WERI-Rb-1 (cell line): ENCODE data around the gene METTL5.
"Not testable (repeated sequence)": the region's sequence is repeated elsewhere in the genome, so short reads cannot be mapped to it uniquely, and the experiment has no call there.

Experiments used
- DNase-seq: peaks from one replicate; pipeline ENCODE4 v3.0.0-alpha.2; 2020
- H3K27ac ChIP-seq: fragments of 250-450 bp; sonication (Bioruptor Pico); 2 replicates; pipeline ENCODE4 v1.5.1; 2020; ENCODE audit warnings: mild to moderate bottlenecking, moderate library complexity
- H3K27me3 ChIP-seq: fragments of 250-450 bp; sonication (Bioruptor Pico); 2 replicates; pipeline ENCODE4 v1.5.1; 2021; ENCODE audit warnings: mild to moderate bottlenecking, low read depth, moderate library complexity; ENCODE audit not compliant: insufficient read depth, severe bottlenecking
- H3K36me3 ChIP-seq: fragments of 250-450 bp; sonication (Bioruptor Pico); 2 replicates; pipeline ENCODE4 v1.5.1; 2020; ENCODE audit warnings: mild to moderate bottlenecking, moderate library complexity
- H3K4me3 ChIP-seq: 2 replicates; pipeline ENCODE4 v1.5.1; 2011; ENCODE audit warnings: low read depth, mild to moderate bottlenecking, control low read depth, low read length
- H3K9me3 ChIP-seq: fragments of 250-450 bp; sonication (Bioruptor Pico); 2 replicates; pipeline ENCODE4 v1.5.1; 2021; ENCODE audit warnings: mild to moderate bottlenecking, moderate library complexity; ENCODE audit not compliant: severe bottlenecking
- TF ChIP-seq, protein P1 (sequence below): IDR thresholded peaks from 2 replicates; pipeline ENCODE4 v1.5.1; 2011; ENCODE audit warnings: low read depth, mild to moderate bottlenecking, control low read depth, inconsistent platforms, low read length

The METTL5 gene

DNA sequence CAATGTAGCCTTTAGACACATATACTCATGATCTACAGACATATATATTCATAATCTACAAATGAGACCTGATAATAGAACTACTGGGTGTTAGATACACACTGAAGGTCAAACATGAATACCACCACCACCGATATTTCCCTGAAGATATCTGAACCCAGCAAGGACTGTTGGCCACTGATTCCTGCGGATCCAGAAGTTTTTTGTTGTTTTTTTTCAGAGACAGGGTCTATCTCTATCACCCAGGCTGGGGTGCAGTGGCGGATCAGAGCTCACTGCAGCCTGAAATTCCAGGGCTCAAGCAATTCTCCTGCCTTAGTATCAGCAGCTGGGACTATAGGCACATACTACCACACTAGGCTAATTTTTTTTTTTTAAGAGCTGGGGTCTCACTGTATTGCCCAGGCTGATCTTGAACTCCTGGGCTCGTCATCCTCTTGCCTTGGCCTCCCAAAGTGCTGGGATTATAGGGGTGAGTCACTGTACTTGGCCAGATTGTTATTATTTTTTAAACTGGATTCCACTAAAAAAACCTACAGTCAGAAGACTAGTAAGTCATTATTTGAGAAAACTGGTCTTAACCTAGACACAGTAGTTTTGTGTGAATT lies 1.8 kb downstream of the METTL5 start:
- Histone ChIP-seq H3K27ac (no peak overlapping the region), H3K4me3 (no peak overlapping the region), H3K27me3 (no peaks in the 10 kb centered on the region), H3K9me3 (no peaks in the 10 kb centered on the region), H3K36me3 (peaks cover 32% of the 10 kb centered on the region)
- TF ChIP-seq, protein P1, sequence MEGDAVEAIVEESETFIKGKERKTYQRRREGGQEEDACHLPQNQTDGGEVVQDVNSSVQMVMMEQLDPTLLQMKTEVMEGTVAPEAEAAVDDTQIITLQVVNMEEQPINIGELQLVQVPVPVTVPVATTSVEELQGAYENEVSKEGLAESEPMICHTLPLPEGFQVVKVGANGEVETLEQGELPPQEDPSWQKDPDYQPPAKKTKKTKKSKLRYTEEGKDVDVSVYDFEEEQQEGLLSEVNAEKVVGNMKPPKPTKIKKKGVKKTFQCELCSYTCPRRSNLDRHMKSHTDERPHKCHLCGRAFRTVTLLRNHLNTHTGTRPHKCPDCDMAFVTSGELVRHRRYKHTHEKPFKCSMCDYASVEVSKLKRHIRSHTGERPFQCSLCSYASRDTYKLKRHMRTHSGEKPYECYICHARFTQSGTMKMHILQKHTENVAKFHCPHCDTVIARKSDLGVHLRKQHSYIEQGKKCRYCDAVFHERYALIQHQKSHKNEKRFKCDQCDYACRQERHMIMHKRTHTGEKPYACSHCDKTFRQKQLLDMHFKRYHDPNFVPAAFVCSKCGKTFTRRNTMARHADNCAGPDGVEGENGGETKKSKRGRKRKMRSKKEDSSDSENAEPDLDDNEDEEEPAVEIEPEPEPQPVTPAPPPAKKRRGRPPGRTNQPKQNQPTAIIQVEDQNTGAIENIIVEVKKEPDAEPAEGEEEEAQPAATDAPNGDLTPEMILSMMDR = no peak
- no peak for DNase-seq

DNA sequence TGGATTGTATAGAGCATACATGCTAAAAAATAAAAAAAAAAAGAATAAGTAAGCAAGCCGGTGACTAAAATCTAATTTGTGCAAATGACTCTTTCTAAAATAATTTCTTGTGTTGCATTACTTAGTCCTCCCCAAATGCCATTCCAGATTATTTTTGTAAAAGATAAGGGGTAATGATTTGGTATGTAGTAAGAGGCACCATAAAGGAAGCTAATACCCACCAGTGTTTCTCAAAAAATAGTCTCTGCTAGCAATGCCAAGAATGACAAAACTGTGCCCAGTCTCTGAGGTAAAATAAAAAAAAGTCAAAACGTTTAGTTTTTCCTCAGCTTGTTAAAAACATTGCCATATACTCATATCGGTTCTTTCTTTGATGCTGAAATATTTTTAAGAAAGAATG lies 2.7 kb downstream of the METTL5 start:
- TF ChIP-seq, protein P1 = no peak
- Histone ChIP-seq H3K9me3 (no peaks in the 10 kb centered on the region), H3K4me3 (no peak overlapping the region), H3K36me3 (peaks cover 37% of the 10 kb centered on the region), H3K27me3 (no peaks in the 10 kb centered on the region), H3K27ac (no peak overlapping the region)
- no peak for DNase-seq

DNA sequence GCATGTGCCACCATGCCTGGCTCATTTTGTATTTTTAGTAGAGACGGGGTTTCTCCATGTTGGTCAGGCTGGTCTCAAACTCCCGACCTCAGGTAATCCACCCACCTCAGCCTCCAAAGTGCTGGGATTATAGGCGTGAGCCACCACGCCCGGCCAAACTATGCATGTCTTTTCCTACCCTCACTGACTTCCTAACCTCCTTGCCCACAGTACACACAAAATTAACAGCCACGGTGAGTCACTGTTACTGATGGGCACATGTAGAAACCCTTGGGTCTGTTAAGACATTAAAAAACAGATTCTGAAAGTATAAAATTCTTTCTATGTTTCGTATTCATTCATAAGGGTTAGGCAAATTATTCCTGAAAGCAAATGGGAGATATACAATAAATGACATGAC lies 4.6 kb downstream of the METTL5 start:
- H3K27ac ChIP-seq, H3K27me3 ChIP-seq, DNase-seq, H3K4me3 ChIP-seq, H3K9me3 ChIP-seq: not testable (repeated sequence)
- H3K36me3 ChIP-seq = peaks cover 52% of the 10 kb centered on the region

DNA sequence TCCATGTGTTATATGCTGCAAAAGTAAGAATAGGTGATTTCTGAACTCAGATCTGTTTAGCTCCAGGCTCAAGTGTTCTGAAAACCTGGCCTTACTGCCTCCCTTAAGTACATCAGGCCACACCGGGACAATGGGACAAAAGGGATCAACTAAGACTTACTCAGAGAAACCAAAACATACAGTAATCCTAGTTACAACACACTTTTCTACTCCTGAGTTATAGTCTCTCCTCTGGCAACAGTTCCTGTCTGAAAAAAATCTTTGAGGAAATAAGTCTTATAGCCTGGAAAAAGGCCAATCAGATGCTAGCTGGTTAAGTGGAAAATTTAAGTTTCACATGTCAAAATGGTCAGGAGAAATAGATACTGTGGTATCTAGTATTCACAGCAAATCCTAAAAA lies 5.6 kb downstream of the METTL5 start:
- H3K4me3 ChIP-seq = no peak overlapping the region
- H3K9me3 ChIP-seq = no peaks in the 10 kb centered on the region
- TF ChIP-seq, protein P1 = no peak
- H3K27ac ChIP-seq = no peak overlapping the region
- H3K36me3 ChIP-seq = peaks cover 58% of the 10 kb centered on the region
- no peak for DNase-seq
- no peaks in the 10 kb centered on the region for H3K27me3 ChIP-seq

DNA sequence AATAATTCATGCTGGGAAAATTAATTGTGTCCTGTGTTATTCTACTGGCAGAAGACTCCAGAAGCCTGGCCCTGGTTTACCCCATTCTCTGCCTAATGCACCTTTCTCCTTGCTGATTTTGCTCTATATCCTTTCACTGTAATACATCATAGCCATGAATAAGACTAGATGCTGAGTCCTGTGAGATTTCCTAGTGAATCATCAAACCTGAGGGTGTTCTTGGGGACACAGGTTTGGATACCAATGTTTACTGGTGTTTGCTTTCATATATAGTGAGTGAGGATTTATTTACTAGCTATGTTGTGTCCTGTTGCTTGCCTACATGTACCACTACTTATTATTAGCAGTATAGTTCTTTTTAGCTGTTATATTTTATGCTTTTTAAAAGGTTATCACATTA lies 6.5 kb downstream of the METTL5 start:
- H3K36me3 ChIP-seq = peaks cover 66% of the 10 kb centered on the region
- no peak for DNase-seq

DNA sequence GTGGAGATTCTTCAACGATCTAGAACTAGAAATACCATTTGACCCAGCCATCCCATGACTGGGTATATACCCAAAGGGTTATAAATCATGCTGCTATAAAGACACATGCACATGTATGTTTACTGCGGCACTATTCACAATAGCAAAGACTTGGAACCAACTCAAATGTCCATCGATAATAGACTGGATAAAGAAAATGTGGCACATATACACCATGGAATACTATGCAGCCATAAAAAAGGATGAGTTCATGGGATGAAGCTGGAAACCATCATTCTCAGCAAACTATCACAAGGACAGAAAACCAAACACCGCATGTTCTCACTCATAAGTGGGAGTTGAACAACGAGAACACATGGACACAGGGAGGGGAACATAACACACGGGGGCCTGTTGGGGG lies 7.3 kb downstream of the METTL5 start:
- not testable (repeated sequence) for DNase-seq, H3K9me3 ChIP-seq, H3K27me3 ChIP-seq, H3K27ac ChIP-seq, H3K4me3 ChIP-seq
- peaks cover 71% of the 10 kb centered on the region for H3K36me3 ChIP-seq

More for the DNA sequence above, 6.5 kb downstream of the METTL5 start:
- Histone ChIP-seq H3K4me3 (no peak overlapping the region), H3K9me3 (no peaks in the 10 kb centered on the region), H3K27ac (no peak overlapping the region), H3K27me3 (no peaks in the 10 kb centered on the region)
- TF ChIP-seq, protein P1 = no peak

DNA sequence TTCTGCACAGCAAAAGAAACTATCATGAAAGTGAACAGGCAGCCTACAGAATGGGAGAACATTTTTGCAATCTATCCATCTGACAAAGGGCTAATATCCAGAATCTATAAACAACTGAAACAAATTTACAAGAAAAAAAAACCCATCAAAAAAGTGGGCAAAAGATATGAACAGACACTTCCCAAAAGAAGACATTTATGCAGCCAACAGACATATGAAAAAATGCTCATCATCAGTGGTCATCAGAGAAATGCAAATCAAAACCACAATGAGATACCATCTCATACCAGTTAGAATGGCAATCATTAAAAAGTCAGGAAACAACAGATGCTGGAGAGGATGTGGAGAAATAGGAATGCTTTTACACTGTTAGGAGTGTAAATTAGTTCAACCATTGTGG lies 7.7 kb downstream of the METTL5 start:
- H3K36me3 ChIP-seq = peaks cover 72% of the 10 kb centered on the region
- H3K4me3 ChIP-seq, H3K27me3 ChIP-seq, H3K27ac ChIP-seq, DNase-seq, H3K9me3 ChIP-seq: not testable (repeated sequence)
